Stimulated activated effector memory CD8-positive, alpha-beta T cell treated with anti-CD3 and anti-CD28 coated beads, Interleukin-12 subunit alpha, Interleukin-12 subunit beta, amount 100 ng/mL, for 72 hours (primary cell): ENCODE measurements around the gene FOXJ1.

Experiments used
- ATAC-seq: fragments of 150-1000 bp; cut with Tn5 transposase; 2 replicates; pipeline ENCODE4 v1.10.0; 2021
- DNase-seq, 2 donors: peaks; one replicate each; pipeline ENCODE4 v3.0.0; 2021 to 2022; ENCODE audit warnings: low spot score in 2 of 2
- H3K27ac Mint-ChIP-seq: one replicate; pipeline ENCODE4 v1.8.0; 2022; ENCODE audit warnings: mild to moderate bottlenecking, mixed read lengths
- H3K36me3 Mint-ChIP-seq: one replicate; pipeline ENCODE4 v1.8.0; 2022; ENCODE audit warnings: mild to moderate bottlenecking, mixed read lengths
- H3K4me1 Mint-ChIP-seq: one replicate; pipeline ENCODE4 v1.8.0; 2022; ENCODE audit warnings: mixed read lengths
- H3K4me3 Mint-ChIP-seq: one replicate; pipeline ENCODE4 v1.8.0; 2022; ENCODE audit warnings: mild to moderate bottlenecking, mixed read lengths
- H3K9me3 Mint-ChIP-seq: one replicate; pipeline ENCODE4 v1.8.0; 2022; ENCODE audit warnings: mixed read lengths

The FOXJ1 gene

GRCh38 chr17:76170114-76170513, 29.1 kb upstream of the FOXJ1 start:
- no peak for ATAC-seq
- Mint-ChIP-seq H3K9me3 (no peaks in the 10 kb centered on the region), H3K27ac (peak overlapping the region; percentile 32)

GRCh38 chr17:76166906-76167305, 25.9 kb upstream of the FOXJ1 start:
- H3K4me1 Mint-ChIP-seq, result no peaks in the 10 kb centered on the region
- H3K36me3 Mint-ChIP-seq, result peaks cover 3% of the 10 kb centered on the region
- no peaks in the 10 kb centered on the region for H3K9me3 Mint-ChIP-seq
- no peak overlapping the region for H3K27ac Mint-ChIP-seq
- ATAC-seq (no peak), DNase-seq (no peak)
- no peak overlapping the region for H3K4me3 Mint-ChIP-seq

More at GRCh38 chr17:76170114-76170513, 29.1 kb upstream of the FOXJ1 start:
- Mint-ChIP-seq H3K4me3 (no peak overlapping the region), H3K36me3 (peaks cover 14% of the 10 kb centered on the region), H3K4me1 (no peaks in the 10 kb centered on the region)
- no peak for DNase-seq

- Mint-ChIP-seq H3K36me3 (no peaks in the 10 kb centered on the region), H3K9me3 (no peaks in the 10 kb centered on the region), H3K27ac (no peak overlapping the region), H3K4me1 (no peaks in the 10 kb centered on the region), H3K4me3 (no peak overlapping the region)
- ATAC-seq (peak; percentile 66), DNase-seq (no peak)
Observed at GRCh38 chr17:76166168-76166567, 25.1 kb upstream of the FOXJ1 start.

- DNase-seq (no peak), ATAC-seq (no peak)
- Mint-ChIP-seq H3K36me3 (peaks cover 7% of the 10 kb centered on the region), H3K27ac (peak overlapping the region; percentile 48), H3K4me3 (no peak overlapping the region), H3K9me3 (no peaks in the 10 kb centered on the region), H3K4me1 (no peaks in the 10 kb centered on the region)
Observed at GRCh38 chr17:76164331-76164730, 23.3 kb upstream of the FOXJ1 start.

- no peak overlapping the region for H3K4me3 Mint-ChIP-seq
- no peak for ATAC-seq
- H3K36me3 Mint-ChIP-seq, result peaks cover 11% of the 10 kb centered on the region
- no peaks in the 10 kb centered on the region for H3K9me3 Mint-ChIP-seq
- H3K4me1 Mint-ChIP-seq, result no peaks in the 10 kb centered on the region
- H3K27ac Mint-ChIP-seq, result peak overlapping the region; percentile 48
- no peak for DNase-seq
Observed at GRCh38 chr17:76163919-76164318, 22.9 kb upstream of the FOXJ1 start.

- Mint-ChIP-seq H3K36me3 (peaks cover 33% of the 10 kb centered on the region), H3K9me3 (no peaks in the 10 kb centered on the region), H3K4me1 (no peaks in the 10 kb centered on the region), H3K4me3 (no peak overlapping the region), H3K27ac (no peak overlapping the region)
- no peak for DNase-seq
- no peak for ATAC-seq
Observed at GRCh38 chr17:76161619-76162266, 20.7 kb upstream of the FOXJ1 start.

- Mint-ChIP-seq H3K36me3 (peaks cover 34% of the 10 kb centered on the region), H3K4me3 (no peak overlapping the region), H3K4me1 (no peaks in the 10 kb centered on the region), H3K27ac (no peak overlapping the region), H3K9me3 (no peaks in the 10 kb centered on the region)
- ATAC-seq (no peak), DNase-seq (no peak)
Observed at GRCh38 chr17:76160896-76161528, 20.0 kb upstream of the FOXJ1 start.

- no peak for DNase-seq
- H3K9me3 Mint-ChIP-seq, result no peaks in the 10 kb centered on the region
- H3K4me1 Mint-ChIP-seq, result no peaks in the 10 kb centered on the region
- peaks cover 34% of the 10 kb centered on the region for H3K36me3 Mint-ChIP-seq
- H3K4me3 Mint-ChIP-seq, result no peak overlapping the region
- ATAC-seq, result no peak
- H3K27ac Mint-ChIP-seq, result no peak overlapping the region
Observed at GRCh38 chr17:76159157-76159556, 18.1 kb upstream of the FOXJ1 start.

GRCh38 chr17:76157759-76158158, 16.7 kb upstream of the FOXJ1 start:
- H3K36me3 Mint-ChIP-seq, result peaks cover 34% of the 10 kb centered on the region
- H3K9me3 Mint-ChIP-seq, result no peaks in the 10 kb centered on the region
- ATAC-seq (no peak), DNase-seq (no peak)
- H3K27ac Mint-ChIP-seq, result peak overlapping the region; percentile 10
- no peaks in the 10 kb centered on the region for H3K4me1 Mint-ChIP-seq
- H3K4me3 Mint-ChIP-seq, result no peak overlapping the region

- DNase-seq (no peak), ATAC-seq (no peak)
- Mint-ChIP-seq H3K27ac (no peak overlapping the region), H3K4me3 (no peak overlapping the region), H3K36me3 (peaks cover 34% of the 10 kb centered on the region), H3K9me3 (no peaks in the 10 kb centered on the region), H3K4me1 (peaks cover 7% of the 10 kb centered on the region)
Observed at GRCh38 chr17:76156662-76156991, 15.6 kb upstream of the FOXJ1 start.

- Mint-ChIP-seq H3K27ac (no peak overlapping the region), H3K9me3 (no peaks in the 10 kb centered on the region), H3K4me3 (no peak overlapping the region), H3K36me3 (peaks cover 34% of the 10 kb centered on the region), H3K4me1 (peaks cover 7% of the 10 kb centered on the region)
- no peak for ATAC-seq
- DNase-seq, result no peak
Observed at GRCh38 chr17:76155988-76156661, 15.1 kb upstream of the FOXJ1 start.

- Mint-ChIP-seq H3K9me3 (no peaks in the 10 kb centered on the region), H3K4me1 (peaks cover 7% of the 10 kb centered on the region), H3K27ac (peak overlapping the region; percentile 63), H3K36me3 (peaks cover 34% of the 10 kb centered on the region), H3K4me3 (no peak overlapping the region)
- no peak for ATAC-seq
- no peak for DNase-seq
Observed at GRCh38 chr17:76154936-76155845, 14.1 kb upstream of the FOXJ1 start.

- H3K36me3 Mint-ChIP-seq, result peaks cover 27% of the 10 kb centered on the region
- peak overlapping the region; percentile 63 for H3K27ac Mint-ChIP-seq
- DNase-seq (no peak), ATAC-seq (no peak)
- no peak overlapping the region for H3K4me3 Mint-ChIP-seq
- H3K4me1 Mint-ChIP-seq, result peaks cover 7% of the 10 kb centered on the region
- H3K9me3 Mint-ChIP-seq, result no peaks in the 10 kb centered on the region
Observed at GRCh38 chr17:76154292-76154691, 13.2 kb upstream of the FOXJ1 start.

- H3K4me3 Mint-ChIP-seq, result no peak overlapping the region
- ATAC-seq (no peak), DNase-seq (no peak)
- peaks cover 7% of the 10 kb centered on the region for H3K4me1 Mint-ChIP-seq
- H3K9me3 Mint-ChIP-seq, result no peaks in the 10 kb centered on the region
- H3K36me3 Mint-ChIP-seq, result peaks cover 20% of the 10 kb centered on the region
- peak overlapping the region; percentile 63 for H3K27ac Mint-ChIP-seq
Observed at GRCh38 chr17:76153640-76154039, 12.6 kb upstream of the FOXJ1 start.

GRCh38 chr17:76153202-76153601, 12.2 kb upstream of the FOXJ1 start:
- DNase-seq (no peak), ATAC-seq (no peak)
- Mint-ChIP-seq H3K27ac (peak overlapping the region; percentile 63), H3K36me3 (peaks cover 16% of the 10 kb centered on the region), H3K4me1 (peaks cover 7% of the 10 kb centered on the region), H3K9me3 (no peaks in the 10 kb centered on the region), H3K4me3 (no peak overlapping the region)
